ENCODE measurements around the gene DNAAF3.
A peak's percentile ranks its signal among the peaks of the same experiment; 100 is the strongest.

The DNAAF3 gene

DNA sequence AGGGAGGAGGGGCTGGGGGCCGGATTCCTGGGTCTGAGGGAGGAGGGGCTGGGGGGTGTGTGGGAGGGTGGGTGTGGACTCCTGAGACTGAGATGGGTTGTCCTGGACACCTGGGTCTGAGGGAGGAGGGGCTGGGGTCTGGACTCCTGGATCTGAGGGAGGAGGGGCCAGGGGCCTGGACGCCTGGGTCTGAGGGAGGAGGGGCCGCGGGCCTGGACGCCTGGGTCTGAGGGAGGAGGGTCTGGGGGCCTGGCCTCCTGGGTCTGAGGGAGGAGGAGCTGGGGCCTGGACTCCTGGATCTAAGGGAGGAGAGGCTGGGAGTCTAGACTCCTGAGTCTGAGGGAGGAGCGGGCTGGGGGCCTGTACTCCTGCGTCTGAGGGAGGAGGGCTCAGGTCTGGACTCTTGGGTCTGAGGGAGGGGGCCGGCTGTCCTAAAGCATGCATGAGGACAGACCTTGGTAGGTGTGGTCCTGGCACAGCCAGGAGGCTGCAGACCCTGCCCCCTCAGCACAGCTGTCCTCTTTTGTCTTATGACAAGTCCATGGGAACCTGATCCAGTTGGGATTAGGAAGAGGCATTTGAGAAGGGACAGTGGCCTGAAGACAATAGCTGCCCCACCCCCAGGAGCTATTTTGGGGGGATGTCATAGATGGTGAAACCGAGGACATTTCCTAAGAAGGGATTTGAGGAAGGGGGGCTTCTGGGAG lies 18.7 kb downstream of the DNAAF3 start:
- TF ChIP-seq, protein P1, sequence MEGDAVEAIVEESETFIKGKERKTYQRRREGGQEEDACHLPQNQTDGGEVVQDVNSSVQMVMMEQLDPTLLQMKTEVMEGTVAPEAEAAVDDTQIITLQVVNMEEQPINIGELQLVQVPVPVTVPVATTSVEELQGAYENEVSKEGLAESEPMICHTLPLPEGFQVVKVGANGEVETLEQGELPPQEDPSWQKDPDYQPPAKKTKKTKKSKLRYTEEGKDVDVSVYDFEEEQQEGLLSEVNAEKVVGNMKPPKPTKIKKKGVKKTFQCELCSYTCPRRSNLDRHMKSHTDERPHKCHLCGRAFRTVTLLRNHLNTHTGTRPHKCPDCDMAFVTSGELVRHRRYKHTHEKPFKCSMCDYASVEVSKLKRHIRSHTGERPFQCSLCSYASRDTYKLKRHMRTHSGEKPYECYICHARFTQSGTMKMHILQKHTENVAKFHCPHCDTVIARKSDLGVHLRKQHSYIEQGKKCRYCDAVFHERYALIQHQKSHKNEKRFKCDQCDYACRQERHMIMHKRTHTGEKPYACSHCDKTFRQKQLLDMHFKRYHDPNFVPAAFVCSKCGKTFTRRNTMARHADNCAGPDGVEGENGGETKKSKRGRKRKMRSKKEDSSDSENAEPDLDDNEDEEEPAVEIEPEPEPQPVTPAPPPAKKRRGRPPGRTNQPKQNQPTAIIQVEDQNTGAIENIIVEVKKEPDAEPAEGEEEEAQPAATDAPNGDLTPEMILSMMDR (IDR thresholded peaks at IDR 0.05; ENCODE audit: low read depth, low read length) = no peak
- no peak overlapping the region for H3K4me3 ChIP-seq (ENCODE audit: low read depth, low read length)

DNA sequence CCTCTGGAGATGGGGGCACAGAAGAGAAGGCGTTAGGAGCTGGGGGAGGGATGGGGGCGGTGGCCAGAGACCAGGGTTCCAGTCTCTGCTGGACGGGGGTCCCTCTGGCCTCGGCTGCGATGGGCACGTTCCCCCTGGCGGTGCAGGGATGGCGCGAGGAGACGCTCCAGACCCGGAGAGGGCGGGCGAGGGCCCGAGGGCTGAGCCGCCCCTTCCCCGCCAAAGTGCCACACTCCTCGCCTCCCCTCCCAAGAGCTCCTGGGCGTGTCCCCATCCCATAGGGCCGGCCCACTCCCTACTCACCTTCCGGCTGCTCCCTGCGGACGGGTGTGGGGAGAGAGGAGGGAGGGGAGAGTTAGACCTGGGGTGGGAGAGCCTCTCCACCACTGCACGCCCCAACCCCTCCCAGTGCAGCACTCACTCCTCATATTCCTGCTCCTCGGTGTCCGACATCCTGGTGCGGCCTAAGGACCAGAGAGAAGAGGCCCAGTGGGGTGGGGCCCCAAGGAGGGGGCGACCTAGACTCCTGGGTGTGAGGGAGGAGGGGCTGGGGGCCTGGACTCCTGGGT lies 19.6 kb downstream of the DNAAF3 start:
- TF ChIP-seq, protein P1 (IDR thresholded peaks at IDR 0.05; ENCODE audit: low read depth, low read length) = no peak
- no peak overlapping the region for H3K4me3 ChIP-seq (ENCODE audit: low read depth, low read length)

DNA sequence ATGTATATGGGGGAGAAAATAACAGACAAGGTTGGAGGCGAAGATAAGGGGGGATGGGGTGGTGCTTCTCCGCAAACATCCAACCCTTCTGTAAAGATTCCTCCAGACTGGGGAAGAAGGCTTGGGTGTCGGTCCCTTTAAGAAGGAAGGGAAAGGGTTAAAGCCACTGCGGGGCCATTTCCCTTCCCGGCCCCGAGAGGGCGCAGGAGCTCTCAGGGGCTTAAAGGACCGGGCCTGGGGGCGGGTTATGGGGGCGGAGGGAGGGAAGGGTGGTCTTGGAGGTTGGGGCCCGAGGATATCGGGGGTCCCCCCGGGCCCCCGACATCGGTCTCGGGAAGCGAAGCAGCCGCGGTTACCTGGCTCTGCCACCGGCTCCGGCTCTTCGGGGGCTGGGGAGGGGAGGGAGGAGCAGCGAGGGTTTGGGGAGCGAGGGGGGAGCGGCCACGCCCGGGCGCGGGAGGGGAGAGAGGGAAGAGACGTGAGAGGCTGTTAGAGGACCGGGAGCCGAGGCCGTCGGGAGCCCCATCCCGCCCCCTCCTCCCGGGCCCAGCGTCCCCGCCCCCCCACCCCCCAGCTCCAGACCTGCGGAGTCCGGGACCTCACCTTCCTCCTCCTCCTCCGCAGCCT lies 20.2 kb downstream of the DNAAF3 start:
- TF ChIP-seq, protein P1 (IDR thresholded peaks at IDR 0.05; ENCODE audit: low read depth, low read length) = peak; percentile 42
- no peak overlapping the region for H3K4me3 ChIP-seq (ENCODE audit: low read depth, low read length)

DNA sequence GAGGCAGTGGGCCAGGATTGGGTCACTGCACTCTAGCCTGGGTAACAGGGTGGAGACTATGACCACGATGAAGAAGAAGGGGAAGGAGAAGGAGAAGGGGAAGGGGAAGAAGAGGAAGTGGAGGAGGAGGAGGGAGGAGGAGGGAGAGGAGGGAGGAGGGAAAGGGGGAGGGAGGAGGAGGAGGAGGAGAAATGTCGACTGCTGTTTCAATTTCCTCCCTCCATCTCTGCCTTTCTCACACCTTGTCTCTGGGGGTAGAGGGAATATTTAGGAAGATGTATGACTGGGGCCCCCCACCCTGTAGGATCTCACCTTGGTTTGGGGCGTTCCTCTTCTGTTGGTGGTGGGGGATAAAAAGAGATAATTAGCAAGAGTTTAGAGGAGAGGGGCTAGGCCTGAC lies 21.2 kb downstream of the DNAAF3 start:
- TF ChIP-seq, protein P1 (IDR thresholded peaks at IDR 0.05; ENCODE audit: low read depth, low read length) = no peak
- H3K4me3 ChIP-seq (ENCODE audit: low read depth, low read length) = no peak overlapping the region

DNA sequence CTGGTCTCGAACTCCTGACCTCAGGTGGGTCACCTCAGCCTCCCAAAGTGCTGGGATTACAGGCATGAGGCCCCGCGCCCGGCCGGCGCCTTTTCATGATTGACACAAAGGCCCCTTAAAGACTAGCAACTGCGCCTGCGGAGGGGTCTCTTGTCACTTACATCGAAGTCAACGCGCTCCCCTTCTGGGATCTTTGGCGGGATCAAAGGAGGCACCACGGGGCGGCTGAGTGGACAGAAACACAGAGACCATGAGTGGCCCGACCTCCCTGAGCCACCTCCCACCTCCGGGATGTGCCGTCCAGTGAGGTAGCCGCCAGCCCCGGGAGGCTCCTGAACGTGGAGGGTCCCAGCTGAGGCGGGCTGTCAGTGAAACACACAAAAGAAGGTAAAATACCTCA lies 24.7 kb downstream of the DNAAF3 start:
- no peak overlapping the region for H3K4me3 ChIP-seq (ENCODE audit: low read depth, low read length)
- TF ChIP-seq, protein P1 (IDR thresholded peaks at IDR 0.05; ENCODE audit: low read depth, low read length) = no peak

DNA sequence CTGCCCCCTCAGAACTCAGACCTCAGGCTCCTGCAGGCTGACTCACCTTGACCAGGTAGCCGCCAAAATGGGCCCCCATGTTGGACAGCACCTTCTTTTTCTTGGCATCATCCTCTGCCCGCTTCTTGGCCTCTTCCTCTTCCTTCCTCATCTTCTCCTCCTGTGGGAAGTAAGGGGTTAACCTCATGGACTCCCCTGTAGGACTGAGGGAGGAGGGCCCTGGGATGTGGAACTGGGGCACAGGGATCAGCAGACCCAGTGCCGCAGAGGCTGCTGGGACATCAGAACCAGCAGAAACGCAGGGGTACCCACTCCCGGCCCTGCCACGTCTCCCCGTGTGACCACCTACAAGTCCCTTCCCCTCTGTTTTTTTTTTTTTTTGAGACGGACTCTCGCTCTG lies 28.5 kb downstream of the DNAAF3 start:
- TF ChIP-seq, protein P1 (IDR thresholded peaks at IDR 0.05; ENCODE audit: low read depth, low read length) = no peak
- H3K4me3 ChIP-seq (ENCODE audit: low read depth, low read length) = no peak overlapping the region

Measured in WI38 (cell line).